Thyroid gland (tissue), 4 donors: ENCODE results near the gene IFNK. TPM values are rescaled to one million over a fixed set of nuclear protein-coding genes. Genes with fewer than 3 reads are reported as not detected.

ENCODE experiments used
- DNase-seq, 2 donors: peaks; one replicate each; pipeline ENCODE4 v3.0.0-alpha.2; 2019
- H3K27ac ChIP-seq, 3 donors: fragments of 200-600 bp; sonication (generic); 1 replicate in 2 of 3; 2 replicates in 1 of 3; pipeline ENCODE4 v1.5.1; 2016 to 2019; ENCODE audit warnings: mild to moderate bottlenecking in 1 of 3, moderate library complexity in 1 of 3
- H3K27me3 ChIP-seq: fragments of 200-600 bp; sonication (generic); one replicate; pipeline ENCODE4 v1.5.1; 2019
- H3K36me3 ChIP-seq, 2 donors: fragments of 200-600 bp; sonication (generic); one replicate each; pipeline ENCODE4 v1.5.1; 2016 to 2019
- H3K4me1 ChIP-seq, 2 donors: fragments of 200-600 bp; sonication (generic); one replicate each; pipeline ENCODE4 v1.5.1; 2017 to 2019
- H3K4me3 ChIP-seq, 3 donors: fragments of 200-600 bp; sonication (generic); replicated peaks in 1 of 3; 1 replicate in 2 of 3; 2 replicates in 1 of 3; pipeline ENCODE4 v1.5.1; 2016; ENCODE audit warnings: mild to moderate bottlenecking in 1 of 3
- H3K9me3 ChIP-seq: fragments of 200-600 bp; sonication (generic); one replicate; pipeline ENCODE4 v1.5.1; 2017
- CTCF ChIP-seq, 6 experiments: fragments of 200-600 bp in 3 of 6; fragments of 450-650 bp in 3 of 6; sonication (generic) in 3 of 6; IDR thresholded peaks; one replicate each; pipeline ENCODE4 v1.5.1; 2016 to 2019; ENCODE audit warnings: antibody characterized with exemption in 6 of 6, mild to moderate bottlenecking in 2 of 6, inconsistent platforms in 1 of 6, moderate library complexity in 1 of 6
- POLR2A ChIP-seq, 2 donors: fragments of 450-650 bp; IDR thresholded peaks; one replicate each; pipeline ENCODE4 v1.6.1; 2017; ENCODE audit warnings: antibody characterized with exemption in 2 of 2, mild to moderate bottlenecking in 2 of 2, moderate library complexity in 1 of 2
- WGBS, 2 donors: methylation state at CpG; one replicate each; pipeline ENCODE4 v1.1.5; 2017; 5-methylcytosine and 5-hydroxymethylcytosine counted together
- intact Hi-C: fragments of 100-400 bp; cut with DNase I; formaldehyde crosslinking; loops from one replicate; pipeline ENCODE4 v1.15.1; 2023
- total RNA-seq, 4 donors: library from RNA; depleted of rRNA; stranded (reverse); fragments of >200 nt; gene quantifications; one replicate each; pipeline ENCODE4 v1.2.3, GENCODE V29; 2016

Gene IFNK
- total RNA-seq, 4 donors from 2014 or later = not detected

- Histone ChIP-seq H3K27ac (no peak overlapping the region), H3K27me3 (no peaks in the 10 kb centered on the region), H3K36me3 (no peaks in the 10 kb centered on the region), H3K4me1 (peaks cover 12 to 20% of the 10 kb centered on the region in 2 donors), H3K9me3 (no peaks in the 10 kb centered on the region), H3K4me3 (no peak overlapping the region)
- WGBS, 2 donors = 76 to 94% methylated on average over 2 of the region's 2 CpGs
- no peak for DNase-seq
- no peak for TF ChIP-seq POLR2A (IDR thresholded peaks at IDR 0.05)
- intact Hi-C loops = no loop called here
These were observed 45.3 kb downstream of the IFNK start for GRCh38 chr9:27569406-27569805.

GRCh38 chr9:27571011-27571410 lies 46.9 kb downstream of the IFNK start:
- no peaks in the 10 kb centered on the region for H3K27me3 ChIP-seq
- H3K27ac ChIP-seq = peak overlapping the region; percentile 100
- WGBS, 2 donors = 96 to 97% methylated on average over 4 of the region's 4 CpGs
- DNase-seq = no peak
- TF ChIP-seq CTCF (IDR thresholded peaks at IDR 0.05) (no peak), POLR2A (IDR thresholded peaks at IDR 0.05) (no peak)
- H3K9me3 ChIP-seq = no peaks in the 10 kb centered on the region
- intact Hi-C loops = no loop called here
- peaks cover 12 to 20% of the 10 kb centered on the region in 2 donors for H3K4me1 ChIP-seq
- no peaks in the 10 kb centered on the region for H3K36me3 ChIP-seq
- no peak overlapping the region for H3K4me3 ChIP-seq

- H3K27me3 ChIP-seq = no peaks in the 10 kb centered on the region
- H3K4me3 ChIP-seq = peak overlapping the region in 1 of 3 donors; percentile 95
- intact Hi-C loops = no loop called here
- peak overlapping the region; percentile 100 for H3K27ac ChIP-seq
- 29 to 31% methylated on average over 3 of the region's 3 CpGs for WGBS, 2 donors
- no peak for TF ChIP-seq CTCF (IDR thresholded peaks at IDR 0.05)
- TF ChIP-seq POLR2A (IDR thresholded peaks at IDR 0.05) = no peak
- no peaks in the 10 kb centered on the region for H3K9me3 ChIP-seq
- H3K36me3 ChIP-seq = no peaks in the 10 kb centered on the region
- H3K4me1 ChIP-seq = peaks cover 12 to 20% of the 10 kb centered on the region in 2 donors
- DNase-seq = peak; percentile 37 to 50
These were observed 48.0 kb downstream of the IFNK start for GRCh38 chr9:27572061-27572460.

GRCh38 chr9:27572566-27572917 lies 48.5 kb downstream of the IFNK start:
- H3K36me3 ChIP-seq = no peaks in the 10 kb centered on the region
- peak; percentile 50 to 65 for DNase-seq
- intact Hi-C loops = no loop called here
- H3K27me3 ChIP-seq = no peaks in the 10 kb centered on the region
- TF ChIP-seq CTCF (IDR thresholded peaks at IDR 0.05) = no peak
- TF ChIP-seq POLR2A (IDR thresholded peaks at IDR 0.05) = peak in 1 of 2 donors; percentile 66
- WGBS, 2 donors = 2% methylated on average over 6 of the region's 6 CpGs
- H3K4me1 ChIP-seq = peaks cover 12 to 20% of the 10 kb centered on the region in 2 donors
- peak overlapping the region; percentile 85 to 95 (median 89) for H3K4me3 ChIP-seq
- H3K9me3 ChIP-seq = no peaks in the 10 kb centered on the region
- peak overlapping the region; percentile 100 for H3K27ac ChIP-seq

GRCh38 chr9:27572918-27573633 lies 49.0 kb downstream of the IFNK start, which contains the start of gene C9orf72:
TSS of gene C9orf72 (minus strand) at chr9:27573481. CDS start at chr9:27567120, 6,361 bp downstream.
- Histone ChIP-seq H3K4me3 (peak within 1 kb of the TSS; percentile 85 to 95 (median 89)), H3K9me3 (no peaks in the 10 kb centered on the region), H3K4me1 (peaks cover 12 to 20% of the 10 kb centered on the region in 2 donors), H3K36me3 (no peaks in the 10 kb centered on the region), H3K27ac (peak within 1 kb of the TSS; percentile 100), H3K27me3 (no peaks in the 10 kb centered on the region)
- 1% methylated on average over 13 to 44 of the region's 72 CpGs for WGBS, 2 donors
- TF ChIP-seq CTCF (IDR thresholded peaks at IDR 0.05) (no peak), POLR2A (IDR thresholded peaks at IDR 0.05) (peak; percentile 87)
- intact Hi-C loops = no loop called here
- peak; percentile 73 for DNase-seq
